Stimulated activated CD4-positive, alpha-beta T cell treated with anti-CD3 and anti-CD28 coated beads, Interleukin-15, amount 100 ng/mL, for 24 hours (primary cell): Measurements from ENCODE around the gene CIB4.
"Not testable (repeated sequence)": the region's sequence is repeated elsewhere in the genome, so short reads cannot be mapped to it uniquely, and the experiment has no call there.

ENCODE experiments used
- DNase-seq: peaks from one replicate; pipeline ENCODE4 v3.0.0-alpha.2; 2020

CIB4 gene

GRCh38 chr2:26580151-26580550 lies 61.0 kb downstream of the CIB4 start:
- no peak for DNase-seq

GRCh38 chr2:26579723-26580040 lies 61.5 kb downstream of the CIB4 start:
- no peak for DNase-seq

- DNase-seq = no peak
Observed at GRCh38 chr2:26579025-26579722, 62.0 kb downstream of the CIB4 start.

- DNase-seq = no peak
Observed at GRCh38 chr2:26578581-26578980, 62.6 kb downstream of the CIB4 start.

- no peak for DNase-seq
Observed at GRCh38 chr2:26578113-26578458, 63.1 kb downstream of the CIB4 start.

GRCh38 chr2:26577442-26578112 lies 63.6 kb downstream of the CIB4 start:
- DNase-seq = peak; percentile 77

- DNase-seq = no peak
Observed at GRCh38 chr2:26576565-26577441, 64.4 kb downstream of the CIB4 start.

- no peak for DNase-seq
Observed at GRCh38 chr2:26575836-26576564, 65.2 kb downstream of the CIB4 start.

- DNase-seq = no peak
Observed at GRCh38 chr2:26574900-26575560, 66.1 kb downstream of the CIB4 start.

- DNase-seq = no peak
Observed at GRCh38 chr2:26574066-26574899, 66.9 kb downstream of the CIB4 start.

- DNase-seq = no peak
Observed at GRCh38 chr2:26573241-26573925, 67.8 kb downstream of the CIB4 start.

GRCh38 chr2:26572591-26572990 lies 68.6 kb downstream of the CIB4 start:
- no peak for DNase-seq

- DNase-seq = no peak
Observed at GRCh38 chr2:26571316-26571715, 69.8 kb downstream of the CIB4 start.

- no peak for DNase-seq
Observed at GRCh38 chr2:26570083-26570430, 71.1 kb downstream of the CIB4 start.

- DNase-seq = no peak
Observed at GRCh38 chr2:26569216-26570082, 71.7 kb downstream of the CIB4 start.

GRCh38 chr2:26568076-26568890 lies 72.9 kb downstream of the CIB4 start:
- DNase-seq = no peak

GRCh38 chr2:26567534-26567933 lies 73.6 kb downstream of the CIB4 start:
- DNase-seq = no peak

GRCh38 chr2:26566731-26567130 lies 74.4 kb downstream of the CIB4 start:
- not testable (repeated sequence) for DNase-seq

GRCh38 chr2:26566081-26566375 lies 75.1 kb downstream of the CIB4 start:
- DNase-seq = no peak
